ENCODE data around the gene GABRR2. TPM values are rescaled to one million over a fixed set of nuclear protein-coding genes. Genes with fewer than 3 reads are reported as not detected.
"Not testable (repeated sequence)": the region's sequence is repeated elsewhere in the genome, so short reads cannot be mapped to it uniquely, and the experiment has no call there.

Gene GABRR2
- total RNA-seq, 1 donor, result 0.09 TPM

- TF ChIP-seq CTCF (IDR thresholded peaks at IDR 0.05; ENCODE audit: insufficient read depth, low read length), result no peak
- H3K4me3 ChIP-seq (ENCODE audit: low read depth, low read length), result no peak overlapping the region
- DNase-seq (ENCODE audit: low read depth), result no peak
Observed at GRCh38 chr6:89314692-89315091, 407 bp downstream of the GABRR2 start.

- no peak for TF ChIP-seq CTCF (IDR thresholded peaks at IDR 0.05; ENCODE audit: insufficient read depth, low read length)
- peak; percentile 88 for DNase-seq (ENCODE audit: low read depth)
- H3K4me3 ChIP-seq (ENCODE audit: low read depth, low read length), result no peak overlapping the region
Observed at GRCh38 chr6:89313006-89313405, 2.1 kb downstream of the GABRR2 start.

GRCh38 chr6:89311853-89312531 is 3.1 kb downstream of the GABRR2 start:
- peak; percentile 64 for TF ChIP-seq CTCF (IDR thresholded peaks at IDR 0.05; ENCODE audit: insufficient read depth, low read length)
- peak overlapping the region; percentile 14 for H3K4me3 ChIP-seq (ENCODE audit: low read depth, low read length)
- peak; percentile 88 for DNase-seq (ENCODE audit: low read depth)

DNA sequence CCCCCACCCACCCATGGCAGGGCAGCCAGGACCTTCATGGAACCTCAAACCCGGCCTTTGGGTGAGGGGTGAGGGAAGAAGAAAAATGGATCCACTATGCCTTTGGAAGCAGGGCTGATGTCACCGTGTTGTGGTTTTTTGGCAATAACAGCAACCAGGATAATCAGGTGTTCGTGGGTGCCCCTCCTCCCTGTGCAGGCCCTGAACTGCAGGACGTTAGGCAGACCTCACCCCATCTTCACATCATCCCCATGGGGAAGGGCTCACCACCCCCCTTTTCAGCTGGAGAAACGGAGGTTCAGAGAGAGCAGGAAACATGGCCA is 3.6 kb downstream of the GABRR2 start:
- DNase-seq (ENCODE audit: low read depth), result no peak
- no peak overlapping the region for H3K4me3 ChIP-seq (ENCODE audit: low read depth, low read length)
- no peak for TF ChIP-seq CTCF (IDR thresholded peaks at IDR 0.05; ENCODE audit: insufficient read depth, low read length)

- H3K4me3 ChIP-seq (ENCODE audit: low read depth, low read length), result no peak overlapping the region
- no peak for TF ChIP-seq CTCF (IDR thresholded peaks at IDR 0.05; ENCODE audit: insufficient read depth, low read length)
- DNase-seq (ENCODE audit: low read depth), result peak; percentile 7
Observed at GRCh38 chr6:89310929-89311328, 4.2 kb downstream of the GABRR2 start.

- DNase-seq (ENCODE audit: low read depth), result no peak
- H3K4me3 ChIP-seq (ENCODE audit: low read depth, low read length), result no peak overlapping the region
- no peak for TF ChIP-seq CTCF (IDR thresholded peaks at IDR 0.05; ENCODE audit: insufficient read depth, low read length)
Observed at GRCh38 chr6:89308525-89309395, 6.3 kb downstream of the GABRR2 start.

- DNase-seq (ENCODE audit: low read depth), result not testable (repeated sequence)
Observed at GRCh38 chr6:89304517-89304916, 10.6 kb downstream of the GABRR2 start.

More at GRCh38 chr6:89304517-89304916, 10.6 kb downstream of the GABRR2 start:
- not testable (repeated sequence) for H3K4me3 ChIP-seq (ENCODE audit: low read depth, low read length)

Data from fibroblast of the aortic adventitia (primary cell).